MM.1S (cell line): ENCODE measurements around the gene LIG3.

Experiments used
- DNase-seq: peaks from one replicate; pipeline ENCODE4 v3.0.0-alpha.2; 2015
- H2AFZ ChIP-seq: fragments of 300-600 bp; sonication (generic); 2 replicates; pipeline ENCODE4 v1.6.0; 2016; ENCODE audit warnings: antibody characterized with exemption, low read length
- H3F3A ChIP-seq: fragments of 300-600 bp; sonication (generic); 2 replicates; pipeline ENCODE4 v1.6.1; 2016; ENCODE audit warnings: mild to moderate bottlenecking, antibody characterized with exemption, low read length, moderate library complexity, mixed read lengths; ENCODE audit not compliant: insufficient read depth
- H3K27ac ChIP-seq: fragments of 300-600 bp; sonication (generic); 2 replicates; pipeline ENCODE4 v1.5.1; 2016; ENCODE audit warnings: mild to moderate bottlenecking, low read length
- H3K27me3 ChIP-seq: fragments of 300-600 bp; sonication (generic); replicated peaks from 2 replicates; pipeline ENCODE4 v1.6.0; 2016; ENCODE audit warnings: low read length; ENCODE audit not compliant: insufficient read depth
- H3K36me3 ChIP-seq: fragments of 300-600 bp; sonication (generic); replicated peaks from 2 replicates; pipeline ENCODE4 v1.6.1; 2016; ENCODE audit warnings: mild to moderate bottlenecking, low read length, mixed read lengths; ENCODE audit not compliant: insufficient read depth
- H3K4me1 ChIP-seq: fragments of 300-600 bp; sonication (generic); 2 replicates; pipeline ENCODE4 v1.6.1; 2016; ENCODE audit warnings: low read length, mixed read lengths
- H3K4me2 ChIP-seq: fragments of 300-600 bp; sonication (generic); 2 replicates; pipeline ENCODE4 v1.6.0; 2016; ENCODE audit warnings: low read depth, low read length
- H3K4me3 ChIP-seq: fragments of 300-600 bp; sonication (generic); 2 replicates; pipeline ENCODE4 v1.5.1; 2016; ENCODE audit warnings: low read length, mixed read lengths
- H3K79me2 ChIP-seq: fragments of 300-600 bp; sonication (generic); 2 replicates; pipeline ENCODE4 v1.6.1; 2016; ENCODE audit warnings: mixed run types, low read length, mixed read lengths
- H3K9ac ChIP-seq: fragments of 300-600 bp; sonication (generic); 2 replicates; pipeline ENCODE4 v1.6.1; 2016; ENCODE audit warnings: low read length, mixed read lengths
- H3K9me2 ChIP-seq: fragments of 300-600 bp; sonication (generic); replicated peaks from 2 replicates; pipeline ENCODE4 v1.6.1; 2016; ENCODE audit warnings: mild to moderate bottlenecking, low read length, mixed read lengths; ENCODE audit not compliant: insufficient read depth
- H3K9me3 ChIP-seq: fragments of 300-600 bp; sonication (generic); replicated peaks from 2 replicates; pipeline ENCODE4 v1.6.1; 2016; ENCODE audit warnings: mild to moderate bottlenecking, low read length, mixed read lengths; ENCODE audit not compliant: insufficient read depth
- H4K20me1 ChIP-seq: fragments of 300-600 bp; sonication (generic); 2 replicates; pipeline ENCODE4 v1.6.1; 2016; ENCODE audit warnings: mild to moderate bottlenecking, low read length, moderate library complexity, mixed read lengths; ENCODE audit not compliant: insufficient read depth
- CTCF ChIP-seq: fragments of 300-600 bp; sonication (generic); IDR thresholded peaks from 2 replicates; pipeline ENCODE4 v1.5.1; 2016; ENCODE audit warnings: antibody characterized with exemption, low read length, mixed read lengths
- EZH2 ChIP-seq: fragments of 300-600 bp; sonication (generic); optimal IDR thresholded peaks from 2 replicates; pipeline ENCODE3; 2017; ENCODE audit warnings: low read depth, mild to moderate bottlenecking, antibody characterized with exemption, low read length, mixed read lengths
- EZH2phosphoT487 ChIP-seq: fragments of 300-600 bp; sonication (generic); IDR thresholded peaks from 2 replicates; pipeline ENCODE4 v1.6.1; 2018; ENCODE audit warnings: antibody characterized with exemption, low read length

Gene LIG3

GRCh38 chr17:35046245-35046644 lies 65.9 kb downstream of the LIG3 start:
- H3K9ac ChIP-seq: peak overlapping the region; percentile 45; the same call in 1 of the 2 replicates
- H4K20me1 ChIP-seq: no peaks in the 10 kb centered on the region
- H3K9me3 ChIP-seq: no peaks in the 10 kb centered on the region
- H3K79me2 ChIP-seq: peaks cover 53% of the 10 kb centered on the region
- H2AFZ ChIP-seq: 0 out of 2 replicates have a peak overlapping the region, but pooled peaks have one; percentile 8
- no peak for TF ChIP-seq EZH2
- TF ChIP-seq CTCF: no peak
- TF ChIP-seq EZH2phosphoT487: no peak
- peak overlapping the region; percentile 56 for H3K4me3 ChIP-seq
- no peak for DNase-seq
- H3K9me2 ChIP-seq: no peaks in the 10 kb centered on the region
- H3K4me1 ChIP-seq: peaks cover 26% of the 10 kb centered on the region
- peak overlapping the region; percentile 69 for H3K4me2 ChIP-seq
- peaks cover 27% of the 10 kb centered on the region for H3F3A ChIP-seq
- H3K36me3 ChIP-seq: no peaks in the 10 kb centered on the region
- peak overlapping the region; percentile 72; the same call in 1 of the 2 replicates for H3K27ac ChIP-seq
- no peaks in the 10 kb centered on the region for H3K27me3 ChIP-seq

- H3K4me3 ChIP-seq: peak overlapping the region; percentile 56
- peak overlapping the region; percentile 69 for H3K4me2 ChIP-seq
These were observed 66.5 kb downstream of the LIG3 start for GRCh38 chr17:35046740-35047283.

GRCh38 chr17:35048685-35049379 lies 68.5 kb downstream of the LIG3 start:
- Histone ChIP-seq H2AFZ (no peak overlapping the region), H3K4me2 (no peak overlapping the region), H3K9ac (no peak overlapping the region), H3K79me2 (peaks cover 46% of the 10 kb centered on the region), H3K4me1 (peaks cover 45% of the 10 kb centered on the region), H3K27me3 (no peaks in the 10 kb centered on the region), H4K20me1 (no peaks in the 10 kb centered on the region), H3K9me2 (no peaks in the 10 kb centered on the region), H3K27ac (no peak overlapping the region), H3F3A (peaks cover 38% of the 10 kb centered on the region), H3K9me3 (no peaks in the 10 kb centered on the region), H3K4me3 (no peak overlapping the region), H3K36me3 (no peaks in the 10 kb centered on the region)
- TF ChIP-seq EZH2phosphoT487: no peak
- TF ChIP-seq EZH2: no peak
- TF ChIP-seq CTCF: no peak
- no peak for DNase-seq

More at GRCh38 chr17:35046740-35047283, 66.5 kb downstream of the LIG3 start:
- H3K4me1 ChIP-seq: peaks cover 32% of the 10 kb centered on the region
- peaks cover 32% of the 10 kb centered on the region for H3F3A ChIP-seq
- TF ChIP-seq EZH2phosphoT487 (no peak), EZH2 (no peak)
- H3K79me2 ChIP-seq: peaks cover 51% of the 10 kb centered on the region
- H3K27ac ChIP-seq: peak overlapping the region; percentile 72; the same call in 1 of the 2 replicates
- H4K20me1 ChIP-seq: no peaks in the 10 kb centered on the region
- H3K9me2 ChIP-seq: no peaks in the 10 kb centered on the region
- H3K9ac ChIP-seq: peak overlapping the region; percentile 45; the same call in 1 of the 2 replicates
- H3K9me3 ChIP-seq: no peaks in the 10 kb centered on the region
- no peaks in the 10 kb centered on the region for H3K27me3 ChIP-seq
- no peaks in the 10 kb centered on the region for H3K36me3 ChIP-seq
- 0 out of 2 replicates have a peak overlapping the region, but pooled peaks have one; percentile 8 for H2AFZ ChIP-seq
- DNase-seq: peak; percentile 56

- no peak overlapping the region for H3K9ac ChIP-seq
- H3K27ac ChIP-seq: no peak overlapping the region
- H4K20me1 ChIP-seq: no peaks in the 10 kb centered on the region
- no peak overlapping the region for H3K4me3 ChIP-seq
- DNase-seq: no peak
- H3K4me2 ChIP-seq: no peak overlapping the region
- no peaks in the 10 kb centered on the region for H3K27me3 ChIP-seq
- peaks cover 38% of the 10 kb centered on the region for H3F3A ChIP-seq
- peaks cover 43% of the 10 kb centered on the region for H3K79me2 ChIP-seq
- no peak overlapping the region for H2AFZ ChIP-seq
- no peaks in the 10 kb centered on the region for H3K36me3 ChIP-seq
- H3K9me2 ChIP-seq: no peaks in the 10 kb centered on the region
- H3K9me3 ChIP-seq: no peaks in the 10 kb centered on the region
- TF ChIP-seq CTCF: no peak
- no peak for TF ChIP-seq EZH2phosphoT487
- no peak for TF ChIP-seq EZH2
- H3K4me1 ChIP-seq: peaks cover 45% of the 10 kb centered on the region
These were observed 69.9 kb downstream of the LIG3 start for GRCh38 chr17:35050170-35050569.
